ENCODE measurements around the gene TMEM254.
"Not testable (repeated sequence)": the region's sequence is repeated elsewhere in the genome, so short reads cannot be mapped to it uniquely, and the experiment has no call there.

Gene TMEM254

GRCh38 chr10:80132299-80133139 lies 54.1 kb downstream of the TMEM254 start, which contains the start of gene PLAC9:
PLAC9 (plus strand) TSS chr10:80132730; CDS start chr10:80132763, 33 bp downstream.
- no peak for DNase-seq (ENCODE audit: low read depth in 2 of 3, low spot score in 1 of 3)

GRCh38 chr10:80133206-80133605 lies 54.7 kb downstream of the TMEM254 start:
- DNase-seq (ENCODE audit: low read depth in 2 of 3, low spot score in 1 of 3): no peak

GRCh38 chr10:80133687-80134086 lies 55.2 kb downstream of the TMEM254 start:
- not testable (repeated sequence) for DNase-seq (ENCODE audit: low read depth in 2 of 3, low spot score in 1 of 3)

GRCh38 chr10:80136134-80136571 lies 57.7 kb downstream of the TMEM254 start:
- no peak for DNase-seq (ENCODE audit: low read depth in 2 of 3, low spot score in 1 of 3)

GRCh38 chr10:80137031-80137862 lies 58.8 kb downstream of the TMEM254 start:
- no peak for DNase-seq (ENCODE audit: low read depth in 2 of 3, low spot score in 1 of 3)

GRCh38 chr10:80137920-80138319 lies 59.5 kb downstream of the TMEM254 start:
- DNase-seq (ENCODE audit: low read depth in 2 of 3, low spot score in 1 of 3): no peak

- no peak for DNase-seq (ENCODE audit: low read depth in 2 of 3, low spot score in 1 of 3)
These were observed 60.8 kb downstream of the TMEM254 start for GRCh38 chr10:80139265-80139664.

GRCh38 chr10:80140251-80140650 lies 61.8 kb downstream of the TMEM254 start:
- DNase-seq (ENCODE audit: low read depth in 2 of 3, low spot score in 1 of 3): no peak

- no peak for DNase-seq (ENCODE audit: low read depth in 2 of 3, low spot score in 1 of 3)
These were observed 63.4 kb downstream of the TMEM254 start for GRCh38 chr10:80141696-80142460.
